Body of pancreas (tissue), 4 donors: ENCODE data around the gene ERV3-1. TPM values are rescaled to one million over a fixed set of nuclear protein-coding genes. Genes with fewer than 3 reads are reported as not detected.
A peak's percentile ranks its signal among the peaks of the same experiment; 100 is the strongest.
"Not testable (repeated sequence)": the region's sequence is repeated elsewhere in the genome, so short reads cannot be mapped to it uniquely, and the experiment has no call there.

Experiments used
- ATAC-seq: fragments of 150-250 bp; one replicate; pipeline ENCODE4 v1.9.1; 2016
- DNase-seq, 4 donors: peaks; one replicate each; pipeline ENCODE4 v3.0.0-alpha.2; 2019
- H3K27ac ChIP-seq, 4 donors: fragments of 200-600 bp; sonication (generic); 1 replicate in 3 of 4; 2 replicates in 1 of 4; pipeline versions ENCODE4 v1.5.1 to v1.6.1; 2016 to 2019; ENCODE audit warnings: mild to moderate bottlenecking in 1 of 4, mixed read lengths in 1 of 4, moderate library complexity in 1 of 4
- H3K27me3 ChIP-seq, 2 donors: fragments of 200-600 bp; sonication (generic); one replicate each; pipeline ENCODE4 v1.6.0; 2016; ENCODE audit warnings: mild to moderate bottlenecking in 1 of 2
- H3K36me3 ChIP-seq, 2 donors: fragments of 200-600 bp; sonication (generic); replicated peaks in 1 of 2; 2 replicates each; pipeline ENCODE4 v1.5.1; 2016; ENCODE audit warnings: low read depth in 2 of 2; ENCODE audit not compliant: insufficient read depth in 1 of 2
- H3K4me1 ChIP-seq: fragments of 200-600 bp; sonication (generic); one replicate; pipeline ENCODE4 v1.6.0; 2016
- H3K4me3 ChIP-seq, 2 donors: fragments of 200-600 bp; sonication (generic); 1 replicate in 1 of 2; 2 replicates in 1 of 2; pipeline ENCODE4 v1.5.1; 2016 to 2019
- H3K9me3 ChIP-seq, 3 donors: fragments of 200-600 bp; sonication (generic); 1 replicate in 2 of 3; 2 replicates in 1 of 3; pipeline ENCODE4 v1.5.1; 2016
- POLR2A ChIP-seq, 3 donors: fragments of 450-650 bp; IDR thresholded peaks; one replicate each; pipeline ENCODE4 v1.6.1; 2016; ENCODE audit warnings: antibody characterized with exemption in 3 of 3, mild to moderate bottlenecking in 2 of 3
- WGBS, 2 donors: methylation state at CpG; one replicate each; pipeline ENCODE4 v1.1.5; 2017; 5-methylcytosine and 5-hydroxymethylcytosine counted together
- intact Hi-C: fragments of 100-400 bp; cut with DNase I; formaldehyde crosslinking; loops from one replicate; pipeline ENCODE4 v1.15.1; 2023
- total RNA-seq, 2 donors: library from RNA; depleted of rRNA; stranded (reverse); fragments of >200 nt; gene quantifications; one replicate each; pipeline ENCODE4 v1.1.0, GENCODE V29; 2016
- TF ChIP-seq, protein P1 (sequence below), 7 experiments: fragments of 450-650 bp in 4 of 7; fragments of 200-600 bp in 3 of 7; sonication (generic) in 3 of 7; IDR thresholded peaks; one replicate each; pipeline ENCODE4 v1.5.1; 2016 to 2019; ENCODE audit warnings: antibody characterized with exemption in 7 of 7

ERV3-1 gene
- total RNA-seq, 2 donors from 2014 or later, result 9.2 to 16.6 TPM

DNA sequence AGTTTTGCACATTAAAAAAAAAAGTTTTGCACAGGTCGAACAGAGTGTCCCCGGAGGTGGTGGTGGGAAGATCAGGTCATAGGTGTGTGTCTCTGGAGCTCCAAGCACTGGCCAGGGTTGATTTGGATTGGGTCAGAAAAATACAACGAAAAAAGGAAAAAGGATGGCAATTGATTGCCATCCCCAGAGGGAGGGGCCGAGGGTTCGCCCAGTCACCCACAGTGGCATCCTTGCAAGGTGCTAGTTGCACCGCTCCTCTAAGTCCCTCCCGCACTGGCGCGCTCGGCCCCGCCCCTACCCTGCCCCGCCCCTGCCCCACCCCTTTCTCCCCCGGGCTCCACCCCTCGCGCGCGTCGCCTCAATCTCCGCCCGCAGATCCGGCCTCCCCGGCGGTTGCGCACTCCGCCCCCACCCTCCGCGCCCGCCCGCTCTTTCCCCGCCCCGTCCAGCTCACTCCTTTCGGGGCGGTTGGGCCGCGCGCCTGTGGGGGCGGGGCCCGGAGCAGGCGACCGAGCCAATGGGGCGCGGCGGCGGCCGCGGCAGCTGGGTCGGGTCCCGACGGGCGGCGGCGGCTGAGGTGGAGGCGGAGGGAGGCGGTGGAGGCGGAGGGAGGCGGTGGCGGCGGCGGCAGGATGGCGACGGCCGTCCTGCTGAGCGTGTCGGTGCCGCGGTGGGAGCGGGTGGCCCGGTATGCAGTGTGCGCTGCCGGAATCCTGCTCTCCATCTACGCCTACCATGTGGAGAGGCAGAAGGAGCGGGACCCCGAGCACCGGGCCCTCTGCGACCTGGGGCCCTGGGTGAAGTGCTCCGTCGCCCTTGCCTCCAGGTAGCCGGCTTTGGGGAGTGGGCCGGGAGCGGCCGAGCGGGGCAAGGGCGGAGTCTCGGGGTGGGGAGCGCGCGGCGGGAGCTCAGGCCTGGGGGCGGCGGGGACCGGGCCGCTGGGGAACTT lies 31.5 kb upstream of the ERV3-1 start:
- H3K4me1 ChIP-seq, result peaks cover 11% of the 10 kb centered on the region
- H3K27me3 ChIP-seq, result no peaks in the 10 kb centered on the region
- H3K36me3 ChIP-seq, result no peaks in the 10 kb centered on the region
- TF ChIP-seq POLR2A (IDR thresholded peaks at IDR 0.05), result peak; percentile 64 to 67 (median 66)
- TF ChIP-seq, protein P1, sequence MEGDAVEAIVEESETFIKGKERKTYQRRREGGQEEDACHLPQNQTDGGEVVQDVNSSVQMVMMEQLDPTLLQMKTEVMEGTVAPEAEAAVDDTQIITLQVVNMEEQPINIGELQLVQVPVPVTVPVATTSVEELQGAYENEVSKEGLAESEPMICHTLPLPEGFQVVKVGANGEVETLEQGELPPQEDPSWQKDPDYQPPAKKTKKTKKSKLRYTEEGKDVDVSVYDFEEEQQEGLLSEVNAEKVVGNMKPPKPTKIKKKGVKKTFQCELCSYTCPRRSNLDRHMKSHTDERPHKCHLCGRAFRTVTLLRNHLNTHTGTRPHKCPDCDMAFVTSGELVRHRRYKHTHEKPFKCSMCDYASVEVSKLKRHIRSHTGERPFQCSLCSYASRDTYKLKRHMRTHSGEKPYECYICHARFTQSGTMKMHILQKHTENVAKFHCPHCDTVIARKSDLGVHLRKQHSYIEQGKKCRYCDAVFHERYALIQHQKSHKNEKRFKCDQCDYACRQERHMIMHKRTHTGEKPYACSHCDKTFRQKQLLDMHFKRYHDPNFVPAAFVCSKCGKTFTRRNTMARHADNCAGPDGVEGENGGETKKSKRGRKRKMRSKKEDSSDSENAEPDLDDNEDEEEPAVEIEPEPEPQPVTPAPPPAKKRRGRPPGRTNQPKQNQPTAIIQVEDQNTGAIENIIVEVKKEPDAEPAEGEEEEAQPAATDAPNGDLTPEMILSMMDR (IDR thresholded peaks at IDR 0.05), result peak in 1 of 7 experiments; percentile 10
- DNase-seq (peak; percentile 94 to 95 (median 94)), ATAC-seq (peak; percentile 97)
- WGBS, 2 donors, result 2 to 6% methylated on average over 21 to 42 of the region's 92 CpGs
- peak overlapping the region; percentile 56 to 90 for H3K4me3 ChIP-seq
- intact Hi-C loops, result no loop called here
- H3K27ac ChIP-seq, result peak overlapping the region; percentile 85 to 95 (median 91)
- no peaks in the 10 kb centered on the region for H3K9me3 ChIP-seq

DNA sequence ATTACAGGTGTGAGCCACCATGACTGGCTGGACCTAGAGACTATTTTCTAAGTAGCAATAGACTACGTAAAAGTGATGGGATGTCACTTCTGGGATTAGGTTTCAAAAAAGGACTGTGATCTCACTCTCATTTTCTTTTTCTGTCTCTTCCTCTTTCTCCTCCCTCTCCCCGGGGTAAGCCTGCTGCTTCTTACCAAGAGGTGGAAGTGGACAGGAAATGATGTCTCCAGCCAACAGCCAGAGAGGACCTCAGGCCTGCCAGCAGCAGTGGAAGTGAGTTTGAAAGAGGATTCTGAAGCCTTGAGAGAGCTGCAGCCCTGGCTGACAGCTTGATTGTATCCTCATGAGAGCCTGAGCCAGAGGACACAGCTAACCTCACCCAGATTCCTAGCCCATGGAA lies 30.0 kb upstream of the ERV3-1 start:
- ATAC-seq, H3K27me3 ChIP-seq, intact Hi-C loops, H3K36me3 ChIP-seq, H3K4me3 ChIP-seq, H3K9me3 ChIP-seq: not testable (repeated sequence)
- WGBS, 2 donors, result 37 to 68% methylated on average over 2 of the region's 2 CpGs
- peak overlapping the region in 1 of 4 donors; percentile 68 for H3K27ac ChIP-seq
- peaks cover 11% of the 10 kb centered on the region for H3K4me1 ChIP-seq
- peak in 1 of 4 donors; percentile 51 for DNase-seq

DNA sequence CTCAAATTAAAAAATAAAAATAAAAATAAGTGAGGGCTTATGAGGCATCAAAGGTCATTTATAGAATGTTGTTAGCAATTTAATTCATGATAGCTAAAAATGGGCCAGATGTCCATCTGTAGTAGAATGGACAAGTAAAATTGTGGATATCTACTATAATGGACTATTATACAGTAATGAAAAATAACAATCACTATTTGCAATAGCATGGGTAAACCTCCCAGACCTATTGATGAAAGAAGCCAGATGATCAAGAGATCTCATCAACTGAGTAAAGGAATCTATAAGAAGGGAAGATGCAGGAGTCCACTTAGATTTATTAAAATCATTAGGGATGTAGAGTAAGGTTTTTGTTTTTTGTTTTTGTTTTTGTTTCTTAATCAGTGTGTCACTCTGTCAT lies 29.0 kb upstream of the ERV3-1 start:
- H3K4me3 ChIP-seq, DNase-seq, H3K27me3 ChIP-seq, ATAC-seq, H3K36me3 ChIP-seq, H3K9me3 ChIP-seq, H3K27ac ChIP-seq, intact Hi-C loops: not testable (repeated sequence)
- peaks cover 11% of the 10 kb centered on the region for H3K4me1 ChIP-seq

DNA sequence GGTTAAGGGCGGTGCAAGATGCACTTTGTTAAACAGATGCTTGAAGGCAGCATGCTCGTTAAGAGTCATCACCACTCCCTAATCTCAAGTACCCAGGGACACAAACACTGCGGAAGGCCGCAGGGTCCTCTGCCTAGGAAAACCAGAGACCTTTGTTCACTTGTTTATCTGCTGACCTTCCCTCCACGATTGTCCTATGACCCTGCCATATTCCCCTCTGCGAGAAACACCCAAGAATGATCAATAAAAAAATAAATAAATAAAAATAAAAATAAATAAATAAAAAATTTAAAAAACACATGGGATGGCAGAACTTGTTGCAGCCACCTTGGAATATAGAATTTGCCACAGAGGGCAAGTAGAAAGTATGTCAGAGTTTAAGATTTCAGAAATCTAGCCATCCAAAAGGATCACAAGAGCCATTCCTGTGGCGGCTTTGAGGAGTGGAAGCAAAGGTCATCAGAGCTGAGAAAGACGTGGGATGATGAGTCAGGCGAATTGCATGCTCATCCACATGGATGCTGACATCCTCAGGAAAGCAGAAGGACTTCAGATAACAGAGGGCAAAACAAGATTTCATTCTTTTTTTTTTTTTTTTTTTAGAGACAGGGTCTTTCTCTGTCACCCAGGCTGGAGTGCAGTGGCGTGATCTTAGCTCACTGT lies 27.8 kb upstream of the ERV3-1 start:
- ATAC-seq, DNase-seq, H3K27me3 ChIP-seq, H3K27ac ChIP-seq, intact Hi-C loops, H3K9me3 ChIP-seq, H3K4me1 ChIP-seq, H3K36me3 ChIP-seq, H3K4me3 ChIP-seq: not testable (repeated sequence)
- WGBS, 2 donors, result 66 to 69% methylated on average over 10 of the region's 10 CpGs

DNA sequence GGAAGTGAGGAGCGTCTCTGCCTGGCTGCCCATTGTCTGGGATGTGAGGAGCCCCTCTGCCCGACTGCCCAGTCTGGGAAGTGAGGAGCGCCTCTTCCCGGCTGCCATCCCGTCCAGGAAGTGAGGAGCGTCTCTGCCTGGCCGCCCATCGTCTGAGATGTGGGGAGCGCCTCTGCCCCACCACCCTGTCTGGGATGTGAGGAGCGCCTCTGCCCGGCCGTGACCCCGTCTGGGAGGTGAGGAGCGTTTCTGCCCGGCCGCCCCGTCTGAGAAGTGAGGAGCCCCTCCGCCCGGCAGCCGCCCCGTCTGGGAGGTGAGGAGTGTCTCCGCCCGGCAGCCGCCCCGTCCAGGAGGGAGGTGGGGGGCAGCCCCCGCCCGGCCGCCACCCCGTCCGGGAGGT lies 26.9 kb upstream of the ERV3-1 start:
- H3K36me3 ChIP-seq, H3K9me3 ChIP-seq, ATAC-seq, H3K4me1 ChIP-seq, H3K27me3 ChIP-seq, intact Hi-C loops, H3K4me3 ChIP-seq, DNase-seq, H3K27ac ChIP-seq: not testable (repeated sequence)
- WGBS, 2 donors, result 90 to 100% methylated on average over 2 to 25 of the region's 30 CpGs

DNA sequence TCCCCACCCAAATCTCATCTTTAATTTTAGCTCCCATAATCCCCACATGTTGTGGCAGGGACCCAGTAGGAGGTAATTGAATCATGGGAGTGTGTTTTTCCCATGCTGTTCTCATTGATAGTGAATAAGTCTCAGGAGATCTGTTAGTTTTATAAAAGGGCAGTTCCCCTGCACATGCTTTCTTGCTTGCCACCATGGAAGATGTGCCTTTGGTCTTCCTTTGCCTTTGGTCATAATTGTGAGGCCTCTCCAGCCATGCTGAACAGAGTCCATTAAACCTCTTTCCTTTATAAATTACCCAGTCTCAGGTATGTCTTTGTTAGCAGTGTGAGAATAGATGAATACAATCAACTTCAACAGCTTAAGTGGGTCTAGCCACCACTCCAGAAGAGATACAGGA lies 18.5 kb upstream of the ERV3-1 start:
- intact Hi-C loops, ATAC-seq, H3K9me3 ChIP-seq, H3K36me3 ChIP-seq, H3K27ac ChIP-seq, H3K27me3 ChIP-seq, H3K4me3 ChIP-seq, DNase-seq, H3K4me1 ChIP-seq: not testable (repeated sequence)

DNA sequence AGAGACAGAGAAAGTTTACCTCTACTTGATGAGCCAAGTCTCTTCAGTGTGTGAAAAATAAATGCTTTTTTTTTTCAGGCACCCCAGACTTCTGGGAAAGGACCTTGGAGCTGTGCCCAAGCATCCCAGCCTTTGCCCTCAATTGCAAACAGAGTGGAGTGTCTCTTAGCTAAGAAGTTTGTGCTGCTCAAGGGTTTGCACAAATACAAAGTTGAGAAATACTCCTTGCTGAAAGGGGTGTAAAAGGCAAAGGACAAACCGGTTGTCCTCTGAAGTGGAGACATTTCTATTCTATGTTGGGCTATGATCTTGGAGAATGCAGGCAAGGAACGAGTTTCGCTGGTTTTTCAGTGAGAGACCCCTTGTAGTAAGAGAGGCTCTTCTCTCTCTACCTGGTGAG lies 14.5 kb upstream of the ERV3-1 start:
- WGBS, 2 donors, result 93 to 97% methylated on average over 2 of the region's 3 CpGs
- peak in 2 of 4 donors; percentile 25 to 39 for DNase-seq
- H3K36me3 ChIP-seq, H3K9me3 ChIP-seq, ATAC-seq, H3K27ac ChIP-seq, H3K4me1 ChIP-seq, intact Hi-C loops, H3K4me3 ChIP-seq, H3K27me3 ChIP-seq: not testable (repeated sequence)

DNA sequence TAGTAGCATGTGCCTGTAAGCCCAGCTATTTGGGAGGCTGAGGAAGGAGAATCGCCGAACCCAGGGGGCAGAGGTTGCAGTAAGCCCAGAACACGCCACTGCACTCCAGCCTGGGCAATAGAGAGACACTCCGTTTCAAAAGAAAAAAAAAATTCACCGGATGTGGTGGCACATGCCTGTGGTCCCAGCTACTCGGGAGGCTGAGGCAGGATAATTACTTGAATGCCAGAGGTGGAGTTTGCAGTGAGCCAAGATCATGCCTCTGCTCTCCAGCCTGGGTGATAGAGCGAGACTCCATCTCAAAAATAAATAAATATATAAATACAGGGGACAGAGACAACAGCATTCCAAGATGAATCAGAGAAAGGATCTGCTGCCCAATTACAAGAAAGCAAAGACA lies 3.4 kb upstream of the ERV3-1 start:
- DNase-seq, result not testable (repeated sequence)

DNA sequence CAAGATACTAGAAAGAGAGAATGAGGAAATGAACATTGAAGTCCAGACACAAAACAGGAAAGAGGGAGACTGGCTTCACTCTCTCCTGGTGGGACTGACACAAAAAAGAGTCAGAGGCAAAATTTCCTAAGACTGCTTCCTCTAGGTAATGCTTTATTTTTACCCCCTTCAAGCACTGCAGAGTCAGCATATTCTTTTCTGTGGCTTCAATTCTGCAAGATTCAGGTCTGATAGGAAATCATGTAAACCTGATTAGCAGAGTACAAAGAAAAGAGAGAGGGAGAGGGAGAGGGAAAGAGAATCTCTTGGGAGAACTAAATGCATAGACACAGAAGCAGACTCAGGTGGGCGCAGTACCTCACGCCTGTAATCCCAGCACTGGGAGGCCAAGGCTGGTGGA lies 2.9 kb upstream of the ERV3-1 start:
- intact Hi-C loops, result not testable (repeated sequence)

More for the DNA sequence above, 3.4 kb upstream of the ERV3-1 start:
- H3K4me3 ChIP-seq, ATAC-seq, intact Hi-C loops, H3K27ac ChIP-seq, H3K36me3 ChIP-seq, H3K27me3 ChIP-seq, H3K9me3 ChIP-seq: not testable (repeated sequence)
- 82 to 90% methylated on average over 7 of the region's 7 CpGs for WGBS, 2 donors
- peaks cover 15% of the 10 kb centered on the region for H3K4me1 ChIP-seq

DNA sequence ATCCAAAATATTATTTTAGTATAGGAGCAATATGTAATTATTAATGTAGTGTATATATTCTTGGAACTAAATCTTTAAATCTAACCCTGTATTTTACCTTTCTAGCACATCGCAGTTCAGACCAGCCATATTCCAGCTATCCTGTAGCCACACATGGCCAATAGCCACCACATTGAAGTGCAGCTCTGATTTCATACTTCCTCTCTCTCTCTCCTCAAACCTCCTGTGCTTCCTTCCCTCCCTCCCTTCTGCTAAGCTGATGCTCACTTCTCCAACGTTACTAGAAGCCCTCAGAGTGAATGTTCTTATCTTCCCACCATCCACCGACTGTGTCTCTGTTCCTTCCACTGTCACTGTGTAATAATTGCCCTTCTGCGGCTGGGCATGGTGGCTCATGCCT lies 549 bp upstream of the ERV3-1 start:
- WGBS, 2 donors, result 76 to 77% methylated on average over 3 to 4 of the region's 4 CpGs
- not testable (repeated sequence) for ATAC-seq

More for the DNA sequence above, 2.9 kb upstream of the ERV3-1 start:
- 93 to 100% methylated on average over 2 of the region's 2 CpGs for WGBS, 2 donors
- ATAC-seq, DNase-seq, H3K27ac ChIP-seq, H3K36me3 ChIP-seq, H3K4me3 ChIP-seq, H3K27me3 ChIP-seq, H3K9me3 ChIP-seq: not testable (repeated sequence)
- H3K4me1 ChIP-seq, result peaks cover 19% of the 10 kb centered on the region

More for the DNA sequence above, 549 bp upstream of the ERV3-1 start:
- H3K27me3 ChIP-seq, intact Hi-C loops, H3K4me3 ChIP-seq, DNase-seq, H3K9me3 ChIP-seq, H3K36me3 ChIP-seq: not testable (repeated sequence)
- peak overlapping the region; percentile 80 to 95 (median 90) for H3K27ac ChIP-seq
- peaks cover 41% of the 10 kb centered on the region for H3K4me1 ChIP-seq
